HG02981 (cell line): ENCODE data around the gene MOB3A.
"Not testable (repeated sequence)": the region's sequence is repeated elsewhere in the genome, so short reads cannot be mapped to it uniquely, and the experiment has no call there.

ENCODE experiments used
- ATAC-seq: cut with Tn5 transposase; IDR thresholded peaks from one replicate; pipeline ENCODE4 v1.9.1; 2021; ENCODE audit warnings: mild to moderate bottlenecking, moderate library complexity; ENCODE audit not compliant: unreplicated experiment

The MOB3A gene

DNA sequence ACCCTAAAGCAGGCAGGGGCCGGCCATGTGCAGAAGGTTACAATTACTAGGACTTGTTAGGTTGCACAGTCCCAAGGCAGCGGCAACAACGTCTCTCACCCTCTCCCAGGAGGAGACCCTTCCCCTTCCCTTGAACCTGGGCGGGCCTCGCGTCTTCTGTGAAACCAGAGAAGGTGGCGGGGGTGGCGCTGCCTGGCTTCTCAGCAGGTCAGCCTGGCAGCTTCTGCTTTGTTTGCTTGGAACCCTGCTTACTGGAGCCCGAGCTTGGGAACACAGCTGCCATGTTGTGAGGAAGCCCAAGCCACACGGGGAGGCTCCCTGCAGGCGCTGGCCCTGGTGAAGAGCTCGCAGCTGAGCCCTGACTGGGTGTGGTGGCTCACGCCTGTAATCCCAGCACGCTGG, 60.5 kb downstream of the MOB3A start:
- no peak for ATAC-seq

DNA sequence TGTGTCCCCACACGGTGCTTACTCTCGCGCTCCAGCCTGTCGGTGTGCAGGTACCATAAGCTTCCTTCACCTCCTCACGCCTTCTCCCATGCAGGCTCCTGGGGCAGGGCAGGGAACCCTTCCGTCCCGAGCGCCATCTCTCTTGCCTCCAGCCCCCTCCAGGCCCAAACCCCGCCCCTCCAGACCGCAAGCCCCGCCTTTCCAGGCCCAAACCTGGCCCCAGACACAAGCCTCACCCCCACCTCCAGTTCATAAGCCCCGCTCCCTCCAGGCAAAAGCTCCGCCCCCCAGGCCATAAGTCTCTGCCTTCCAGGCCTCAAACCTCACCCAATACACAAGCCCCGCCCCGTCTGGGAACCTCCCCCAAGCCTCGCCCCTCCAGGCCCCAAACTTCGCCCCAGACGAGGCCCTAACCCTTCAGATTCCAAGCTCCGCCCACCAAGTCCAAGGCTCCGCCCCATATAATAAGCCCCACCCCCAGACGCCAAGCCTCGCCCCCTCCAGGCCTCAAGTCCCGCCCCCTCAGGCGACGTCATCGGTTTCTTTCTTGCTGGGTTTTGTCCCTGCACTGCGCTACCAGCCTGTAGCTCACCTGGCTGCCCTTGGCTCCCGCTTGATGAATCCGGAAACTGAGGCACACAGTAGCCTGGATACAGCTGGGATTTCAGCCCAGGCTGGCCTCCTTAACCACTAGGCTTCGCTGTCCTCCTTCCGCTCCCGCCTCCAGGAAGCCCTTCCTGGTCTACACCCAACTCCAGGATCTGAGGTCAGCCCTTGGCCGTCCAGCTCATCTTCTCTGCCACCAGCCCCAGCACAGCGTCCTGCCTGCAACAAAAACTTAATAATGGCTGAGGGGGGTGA, 61.2 kb downstream of the MOB3A start:
- no peak for ATAC-seq

DNA sequence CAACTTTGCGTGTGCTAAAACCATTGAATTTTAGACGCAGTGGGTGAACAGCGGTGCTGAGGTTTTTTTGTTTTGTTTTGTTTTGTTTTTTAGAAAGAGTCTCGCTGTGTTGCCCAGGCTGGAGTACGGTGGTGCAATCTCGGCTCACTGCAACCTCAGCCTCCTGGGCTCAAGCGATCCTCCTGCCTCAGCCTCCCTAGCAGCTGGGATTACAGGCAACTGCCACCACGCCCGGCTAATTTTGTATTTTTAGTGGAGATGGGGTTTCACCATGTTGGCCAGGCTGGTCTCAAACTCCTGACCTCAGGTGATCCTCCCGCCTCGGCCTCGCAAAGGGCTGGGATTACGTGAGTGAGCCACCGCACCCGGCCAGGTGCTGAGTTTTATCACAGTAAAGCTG, 61.9 kb downstream of the MOB3A start:
- ATAC-seq = not testable (repeated sequence)

DNA sequence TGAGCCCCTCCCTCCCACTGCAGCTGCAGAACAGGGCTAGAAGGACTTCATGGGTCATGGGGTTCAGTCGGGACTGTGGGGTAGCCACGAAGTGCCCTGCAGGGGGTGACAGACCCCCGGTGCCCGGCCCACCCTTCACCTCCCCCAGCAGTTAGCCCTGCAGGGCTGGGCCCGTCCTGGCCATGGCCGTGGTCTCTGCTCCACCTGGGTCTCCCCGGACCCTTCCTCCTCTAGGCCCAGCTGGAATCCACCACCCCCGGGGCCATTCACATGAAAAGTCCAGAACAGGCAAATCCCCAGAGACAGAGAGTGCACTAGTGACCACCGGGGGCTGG, 62.3 kb downstream of the MOB3A start:
- no peak for ATAC-seq

DNA sequence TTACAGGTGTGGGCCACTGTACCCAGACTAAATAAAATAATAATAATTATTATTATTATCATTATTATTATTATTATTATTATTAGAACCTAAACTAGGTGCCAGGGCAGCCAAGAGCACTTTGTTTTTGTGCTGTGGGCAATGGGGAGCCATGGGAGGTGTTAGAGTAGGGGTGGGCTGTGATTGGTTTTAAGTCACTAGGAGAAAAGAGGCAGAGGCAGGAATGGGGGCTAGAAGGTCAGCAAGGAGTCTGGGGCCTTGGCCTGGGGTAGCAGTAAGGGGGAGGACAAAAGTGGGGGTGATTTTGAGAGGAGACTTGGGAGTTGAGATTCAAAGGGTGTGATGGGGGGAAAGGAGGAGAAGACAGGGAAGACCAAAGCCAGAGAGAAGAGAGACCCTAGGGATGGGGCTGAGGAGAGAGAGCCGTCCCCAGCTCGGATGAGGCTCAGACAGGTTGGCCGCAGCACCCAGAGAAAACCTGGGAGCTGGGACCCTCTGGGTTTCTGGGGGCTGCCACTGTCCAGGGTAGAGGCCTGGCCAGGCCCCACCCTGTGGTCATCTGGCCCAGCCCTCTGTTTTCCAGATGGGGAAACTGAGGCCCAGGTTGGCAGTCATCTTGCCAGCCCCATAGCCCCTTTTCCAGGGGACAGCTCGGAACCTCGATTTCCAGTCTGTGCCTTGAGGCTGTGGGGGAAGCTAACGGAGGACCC, 62.9 kb downstream of the MOB3A start:
- ATAC-seq = no peak

DNA sequence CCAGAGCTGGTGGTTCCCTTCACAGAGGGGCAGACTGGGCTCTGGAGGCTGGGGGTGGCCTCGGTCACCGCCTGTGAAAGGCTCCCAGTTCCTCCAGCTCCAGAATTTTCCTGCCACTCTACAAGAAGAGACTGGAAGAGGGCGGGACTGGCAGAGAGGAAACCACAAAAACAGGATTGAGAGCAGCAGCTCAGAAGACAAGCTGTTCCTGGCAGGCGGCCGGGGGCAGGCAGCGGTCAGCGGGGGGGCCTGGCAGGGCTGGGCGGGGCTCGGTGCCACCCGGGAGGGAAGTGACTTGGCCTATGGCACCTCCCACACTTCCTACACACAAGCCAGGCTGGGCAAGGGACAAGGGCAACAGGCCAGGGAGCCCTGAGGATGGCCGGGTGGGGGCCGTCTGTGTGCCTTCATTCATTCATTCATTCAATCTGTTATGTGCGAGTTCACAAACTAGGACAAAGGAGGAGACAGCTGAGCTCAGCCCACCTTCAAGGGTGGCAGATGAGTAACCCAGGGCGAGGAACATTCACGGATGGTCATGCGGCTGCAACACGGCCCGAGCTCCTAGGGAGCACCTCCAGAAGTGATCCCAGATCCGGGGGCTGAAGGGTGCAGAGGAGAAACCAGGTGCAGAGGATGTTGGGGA, 63.7 kb downstream of the MOB3A start:
- no peak for ATAC-seq

DNA sequence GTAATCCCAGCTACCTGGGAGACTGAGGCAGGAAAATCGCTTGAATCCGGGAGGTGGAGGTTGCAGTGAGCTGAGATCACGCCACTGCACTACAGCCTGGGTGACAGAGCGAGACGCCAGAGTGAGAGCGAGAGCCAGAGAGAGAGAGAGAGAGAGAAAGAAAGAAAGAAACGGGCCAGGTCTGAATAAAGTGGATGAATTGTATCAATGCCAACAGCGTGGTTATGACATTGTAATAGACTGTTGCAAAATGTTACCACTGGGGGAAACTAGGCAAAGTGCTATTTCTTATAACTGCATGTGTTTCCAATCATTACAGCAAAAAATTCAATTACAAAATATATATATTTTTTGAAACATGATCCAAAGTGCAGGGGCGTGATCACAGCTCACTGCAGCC, 68.8 kb downstream of the MOB3A start:
- no peak for ATAC-seq

DNA sequence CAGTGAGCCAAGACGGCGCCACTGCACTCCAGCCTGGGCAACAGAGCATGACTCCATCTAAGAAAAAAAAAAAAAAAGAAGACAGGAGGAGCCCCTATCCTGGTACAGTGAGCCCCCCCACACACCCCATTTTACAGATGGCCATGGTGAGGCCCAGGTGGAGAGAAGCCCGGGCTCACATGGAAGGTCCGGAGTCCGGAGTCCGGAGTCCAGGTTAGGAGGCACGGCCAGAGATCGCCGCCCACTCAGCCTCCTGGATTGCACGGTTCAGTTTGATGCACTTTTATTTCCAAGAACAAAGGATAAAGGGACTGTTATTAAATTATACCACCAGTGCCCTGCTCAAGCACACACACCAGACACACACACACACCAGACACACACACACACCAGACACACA, 69.4 kb downstream of the MOB3A start:
- ATAC-seq = no peak

DNA sequence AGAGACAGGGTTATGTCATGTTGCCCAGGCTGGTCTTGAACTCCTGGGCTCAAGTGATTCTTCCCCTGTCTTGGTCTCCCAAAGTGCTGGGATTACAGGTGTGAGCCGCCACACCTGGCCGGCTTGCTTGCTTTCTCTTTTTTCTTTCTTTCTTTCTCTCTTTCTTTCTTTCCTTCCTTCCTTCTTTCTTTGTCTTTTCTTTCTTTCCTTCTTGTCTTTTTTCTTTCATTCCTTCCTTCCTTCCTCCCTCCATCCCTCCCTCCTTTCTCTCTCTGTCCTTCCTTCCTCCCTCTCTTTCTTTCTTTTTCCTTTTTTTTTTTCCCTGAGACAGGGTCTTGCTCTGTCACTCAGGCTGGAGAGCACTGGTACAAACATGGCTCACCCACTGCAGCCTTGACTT, 73.8 kb downstream of the MOB3A start:
- ATAC-seq = no peak

DNA sequence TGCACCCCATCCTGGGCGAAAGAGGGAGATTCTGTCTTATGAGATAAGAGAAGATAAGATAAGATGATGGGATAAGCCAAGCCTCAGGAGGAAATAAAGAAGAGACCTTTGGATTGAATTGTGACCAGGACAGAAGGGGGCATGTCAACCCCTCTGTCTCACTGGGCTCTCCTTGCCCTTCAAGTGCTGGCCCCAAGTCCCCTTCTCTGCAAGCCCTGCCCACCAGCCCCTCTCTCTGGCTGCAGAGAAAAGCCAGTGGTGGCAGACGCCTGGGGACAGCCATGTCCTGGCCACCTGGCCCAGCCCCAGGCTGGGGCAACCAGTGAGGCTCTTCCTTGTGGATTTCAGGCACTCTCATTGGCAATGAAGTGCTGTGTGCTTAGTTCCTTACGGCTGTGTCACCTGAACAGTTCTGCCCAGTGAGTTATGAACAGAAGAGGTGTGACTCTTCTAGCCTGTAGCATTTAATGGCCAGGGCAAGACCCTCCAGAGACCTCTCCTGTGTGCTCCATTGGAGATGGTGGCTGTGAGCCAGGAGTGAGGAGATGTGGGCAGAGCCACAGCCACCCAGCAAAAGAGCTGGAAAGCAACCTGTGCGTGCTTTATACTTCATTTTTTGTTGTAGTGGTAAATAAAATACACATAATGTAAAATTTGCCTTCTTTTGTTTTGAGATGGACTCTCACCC, 74.5 kb downstream of the MOB3A start:
- no peak for ATAC-seq
